Measurements from ENCODE around the gene BABAM1.

Gene BABAM1

GRCh38 chr19:17304386-17305215, 37.4 kb downstream of the BABAM1 start:
- DNase-seq = no peak
- Histone ChIP-seq H2AK5ac (ENCODE audit: low read length) (peak overlapping the region; percentile 40), H3K4me2 (ENCODE audit: low read length) (no peak overlapping the region), H3K4ac (ENCODE audit: low read depth, low read length) (no peak overlapping the region), H3K4me3 (ENCODE audit: low read length) (no peak overlapping the region), H3K27ac (ENCODE audit: low read depth, low read length) (no peak overlapping the region), H3K27me3 (ENCODE audit: insufficient read depth, low read length, poor library complexity) (no peaks in the 10 kb centered on the region), H2BK15ac (replicated peaks; ENCODE audit: low read depth) (no peak overlapping the region), H3K4me1 (ENCODE audit: control insufficient read depth, low read depth, low read length) (peaks cover 4% of the 10 kb centered on the region), H3K9ac (ENCODE audit: low read length) (peak overlapping the region; percentile 5), H2BK120ac (ENCODE audit: low read depth, low read length) (no peak overlapping the region), H3K56ac (ENCODE audit: low read length) (no peak overlapping the region), H3K79me1 (ENCODE audit: low read length) (no peaks in the 10 kb centered on the region), H3K18ac (ENCODE audit: low read length) (no peak overlapping the region), H3K23ac (ENCODE audit: low read length) (no peak overlapping the region), H3K79me2 (ENCODE audit: control insufficient read depth, insufficient read depth, low read length) (no peaks in the 10 kb centered on the region), H2BK5ac (ENCODE audit: low read length) (no peak overlapping the region), H4K5ac (ENCODE audit: low read length) (no peak overlapping the region), H3K36me3 (ENCODE audit: control insufficient read depth, insufficient read depth, low read length) (no peaks in the 10 kb centered on the region), H4K8ac (ENCODE audit: low read depth, low read length) (no peak overlapping the region)
- no CpG with 5 or more reads among the region's 12 CpGs for WGBS (ENCODE audit: extremely low coverage, insufficient coverage, low lambda C conversion rate)

DNA sequence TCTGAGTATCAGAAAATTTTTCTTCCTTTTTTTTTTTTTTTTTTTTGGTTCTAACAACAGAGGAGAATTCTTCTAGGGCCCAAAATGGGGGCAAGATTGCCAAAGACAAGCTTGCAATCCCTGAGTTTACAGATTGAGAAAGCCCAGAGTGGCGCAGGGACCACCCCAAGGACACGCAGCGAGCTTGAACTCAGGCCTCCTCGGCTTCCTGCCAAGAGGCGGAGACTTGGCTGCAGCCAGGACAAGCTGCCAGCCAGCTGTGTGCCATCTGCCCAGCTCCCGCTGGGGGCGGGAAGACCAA, 37.9 kb downstream of the BABAM1 start:
- H3K4ac ChIP-seq (ENCODE audit: low read depth, low read length) = no peak overlapping the region
- no peak overlapping the region for H4K5ac ChIP-seq (ENCODE audit: low read length)
- H3K4me1 ChIP-seq (ENCODE audit: control insufficient read depth, low read depth, low read length) = peaks cover 4% of the 10 kb centered on the region
- H2BK120ac ChIP-seq (ENCODE audit: low read depth, low read length) = no peak overlapping the region
- H3K79me1 ChIP-seq (ENCODE audit: low read length) = peaks cover 2% of the 10 kb centered on the region
- no peak overlapping the region for H2BK5ac ChIP-seq (ENCODE audit: low read length)
- no peak overlapping the region for H3K18ac ChIP-seq (ENCODE audit: low read length)
- H3K27me3 ChIP-seq (ENCODE audit: insufficient read depth, low read length, poor library complexity) = no peaks in the 10 kb centered on the region
- no peak overlapping the region for H2AK5ac ChIP-seq (ENCODE audit: low read length)
- peaks cover 4% of the 10 kb centered on the region for H3K79me2 ChIP-seq (ENCODE audit: control insufficient read depth, insufficient read depth, low read length)
- H3K27ac ChIP-seq (ENCODE audit: low read depth, low read length) = no peak overlapping the region
- H3K23ac ChIP-seq (ENCODE audit: low read length) = no peak overlapping the region
- no peak overlapping the region for H3K4me3 ChIP-seq (ENCODE audit: low read length)
- no peaks in the 10 kb centered on the region for H3K36me3 ChIP-seq (ENCODE audit: control insufficient read depth, insufficient read depth, low read length)
- H3K4me2 ChIP-seq (ENCODE audit: low read length) = peak overlapping the region; percentile 16
- no peak for DNase-seq
- H3K9ac ChIP-seq (ENCODE audit: low read length) = peak overlapping the region; percentile 55
- H2BK15ac ChIP-seq (replicated peaks; ENCODE audit: low read depth) = no peak overlapping the region
- no peak overlapping the region for H4K8ac ChIP-seq (ENCODE audit: low read depth, low read length)
- no CpG with 5 or more reads among the region's 7 CpGs for WGBS (ENCODE audit: extremely low coverage, insufficient coverage, low lambda C conversion rate)
- H3K56ac ChIP-seq (ENCODE audit: low read length) = peak overlapping the region; percentile 68

DNA sequence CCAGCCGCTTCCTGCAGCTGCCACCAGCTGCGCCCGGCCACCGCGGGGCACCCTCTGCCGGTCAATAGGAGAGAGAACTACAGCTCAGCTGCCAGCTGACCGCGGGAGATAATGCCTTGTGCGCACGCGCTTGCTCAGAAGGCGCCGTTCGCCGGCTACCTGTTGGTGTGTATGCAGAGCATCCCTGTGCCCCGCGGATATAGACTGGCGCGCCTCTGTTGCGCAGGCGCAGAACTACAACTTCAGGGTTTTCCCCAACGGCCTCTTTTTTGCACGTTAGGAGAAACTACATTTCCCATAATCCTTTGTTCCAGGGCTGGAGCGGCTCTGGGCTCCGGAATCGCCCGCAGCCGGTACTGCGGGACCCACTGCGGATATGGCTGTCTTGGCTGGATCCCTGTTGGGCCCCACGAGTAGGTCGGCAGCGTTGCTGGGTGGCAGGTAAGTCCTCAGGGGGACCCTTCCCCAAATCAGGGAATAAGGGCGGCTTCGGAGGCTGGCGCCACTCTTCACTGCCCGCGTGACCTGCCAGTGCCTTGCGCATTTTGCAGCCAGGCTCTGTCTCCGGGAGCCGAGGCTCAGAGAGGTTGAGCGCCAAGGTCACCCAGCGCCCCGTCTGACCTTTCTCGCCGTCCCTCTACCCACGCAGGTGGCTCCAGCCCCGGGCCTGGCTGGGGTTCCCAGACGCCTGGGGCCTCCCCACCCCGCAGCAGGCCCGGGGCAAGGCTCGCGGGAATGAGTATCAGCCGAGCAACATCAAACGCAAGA, 38.5 kb downstream of the BABAM1 start, which contains the start of gene MRPL34:
Gene MRPL34, plus strand, starts transcription at position 356 of the 768 bp plus-strand sequence. Its CDS starts 21 bp downstream, at position 377.
- H3K4me2 ChIP-seq (ENCODE audit: low read length) = peak within 1 kb of the TSS; percentile 58
- peak within 1 kb of the TSS; percentile 40 for H2AK5ac ChIP-seq (ENCODE audit: low read length)
- H3K23ac ChIP-seq (ENCODE audit: low read length) = no peak within 1 kb of the TSS
- peak within 1 kb of the TSS; percentile 76 for H3K27ac ChIP-seq (ENCODE audit: low read depth, low read length)
- H3K36me3 ChIP-seq (ENCODE audit: control insufficient read depth, insufficient read depth, low read length) = no peaks in the 10 kb centered on the region
- peak; percentile 100 for DNase-seq
- peak within 1 kb of the TSS; percentile 70 for H3K18ac ChIP-seq (ENCODE audit: low read length)
- peak within 1 kb of the TSS; percentile 59 for H3K4me3 ChIP-seq (ENCODE audit: low read length)
- peaks cover 8% of the 10 kb centered on the region for H3K79me1 ChIP-seq (ENCODE audit: low read length)
- H3K4me1 ChIP-seq (ENCODE audit: control insufficient read depth, low read depth, low read length) = peaks cover 6% of the 10 kb centered on the region
- no peak within 1 kb of the TSS for H2BK5ac ChIP-seq (ENCODE audit: low read length)
- H3K27me3 ChIP-seq (ENCODE audit: insufficient read depth, low read length, poor library complexity) = no peaks in the 10 kb centered on the region
- no peak within 1 kb of the TSS for H2BK120ac ChIP-seq (ENCODE audit: low read depth, low read length)
- H3K9ac ChIP-seq (ENCODE audit: low read length) = peak within 1 kb of the TSS; percentile 90
- WGBS (ENCODE audit: extremely low coverage, insufficient coverage, low lambda C conversion rate) = no CpG with 5 or more reads among the region's 55 CpGs
- H2BK15ac ChIP-seq (replicated peaks; ENCODE audit: low read depth) = no peak within 1 kb of the TSS
- no peak within 1 kb of the TSS for H4K8ac ChIP-seq (ENCODE audit: low read depth, low read length)
- peaks cover 9% of the 10 kb centered on the region for H3K79me2 ChIP-seq (ENCODE audit: control insufficient read depth, insufficient read depth, low read length)
- H3K4ac ChIP-seq (ENCODE audit: low read depth, low read length) = peak within 1 kb of the TSS; percentile 64
- H3K56ac ChIP-seq (ENCODE audit: low read length) = peak within 1 kb of the TSS; percentile 95
- no peak within 1 kb of the TSS for H4K5ac ChIP-seq (ENCODE audit: low read length)

- no peak overlapping the region for H2AK5ac ChIP-seq (ENCODE audit: low read length)
- no peaks in the 10 kb centered on the region for H3K36me3 ChIP-seq (ENCODE audit: control insufficient read depth, insufficient read depth, low read length)
- peak overlapping the region; percentile 90 for H3K9ac ChIP-seq (ENCODE audit: low read length)
- peak overlapping the region; percentile 76 for H3K27ac ChIP-seq (ENCODE audit: low read depth, low read length)
- peak overlapping the region; percentile 58 for H3K4me2 ChIP-seq (ENCODE audit: low read length)
- peak overlapping the region; percentile 59 for H3K4me3 ChIP-seq (ENCODE audit: low read length)
- peak overlapping the region; percentile 70 for H3K18ac ChIP-seq (ENCODE audit: low read length)
- H3K23ac ChIP-seq (ENCODE audit: low read length) = no peak overlapping the region
- peaks cover 6% of the 10 kb centered on the region for H3K4me1 ChIP-seq (ENCODE audit: control insufficient read depth, low read depth, low read length)
- H4K5ac ChIP-seq (ENCODE audit: low read length) = no peak overlapping the region
- no peaks in the 10 kb centered on the region for H3K27me3 ChIP-seq (ENCODE audit: insufficient read depth, low read length, poor library complexity)
- DNase-seq = no peak
- peaks cover 12% of the 10 kb centered on the region for H3K79me2 ChIP-seq (ENCODE audit: control insufficient read depth, insufficient read depth, low read length)
- H4K8ac ChIP-seq (ENCODE audit: low read depth, low read length) = no peak overlapping the region
- WGBS (ENCODE audit: extremely low coverage, insufficient coverage, low lambda C conversion rate) = no CpG with 5 or more reads among the region's 28 CpGs
- H3K4ac ChIP-seq (ENCODE audit: low read depth, low read length) = peak overlapping the region; percentile 64
- H3K79me1 ChIP-seq (ENCODE audit: low read length) = peaks cover 8% of the 10 kb centered on the region
- H2BK5ac ChIP-seq (ENCODE audit: low read length) = no peak overlapping the region
- no peak overlapping the region for H2BK120ac ChIP-seq (ENCODE audit: low read depth, low read length)
- peak overlapping the region; percentile 95 for H3K56ac ChIP-seq (ENCODE audit: low read length)
- H2BK15ac ChIP-seq (replicated peaks; ENCODE audit: low read depth) = no peak overlapping the region
These were observed 39.1 kb downstream of the BABAM1 start for GRCh38 chr19:17306285-17306714.

GRCh38 chr19:17307876-17308377, 40.7 kb downstream of the BABAM1 start:
- Histone ChIP-seq H3K56ac (ENCODE audit: low read length) (no peak overlapping the region), H3K4me2 (ENCODE audit: low read length) (no peak overlapping the region)

More at GRCh38 chr19:17307876-17308377, 40.7 kb downstream of the BABAM1 start:
- Histone ChIP-seq H3K4me3 (ENCODE audit: low read length) (no peak overlapping the region), H3K27me3 (ENCODE audit: insufficient read depth, low read length, poor library complexity) (no peaks in the 10 kb centered on the region), H3K4me1 (ENCODE audit: control insufficient read depth, low read depth, low read length) (peaks cover 6% of the 10 kb centered on the region), H2BK15ac (replicated peaks; ENCODE audit: low read depth) (no peak overlapping the region), H3K4ac (ENCODE audit: low read depth, low read length) (no peak overlapping the region), H4K8ac (ENCODE audit: low read depth, low read length) (no peak overlapping the region), H3K23ac (ENCODE audit: low read length) (no peak overlapping the region), H2BK5ac (ENCODE audit: low read length) (no peak overlapping the region), H3K27ac (ENCODE audit: low read depth, low read length) (no peak overlapping the region), H2BK120ac (ENCODE audit: low read depth, low read length) (no peak overlapping the region), H4K5ac (ENCODE audit: low read length) (no peak overlapping the region), H3K9ac (ENCODE audit: low read length) (no peak overlapping the region), H3K79me2 (ENCODE audit: control insufficient read depth, insufficient read depth, low read length) (peaks cover 22% of the 10 kb centered on the region), H2AK5ac (ENCODE audit: low read length) (no peak overlapping the region), H3K79me1 (ENCODE audit: low read length) (peaks cover 17% of the 10 kb centered on the region), H3K18ac (ENCODE audit: low read length) (no peak overlapping the region), H3K36me3 (ENCODE audit: control insufficient read depth, insufficient read depth, low read length) (no peaks in the 10 kb centered on the region)
- WGBS (ENCODE audit: extremely low coverage, insufficient coverage, low lambda C conversion rate) = no CpG with 5 or more reads among the region's 8 CpGs
- DNase-seq = no peak
